Esophagus muscularis mucosa (tissue), 4 donors: ENCODE measurements around the gene FSHR.

Source experiments
- CTCF ChIP-seq, 3 experiments: fragments of 200-600 bp in 2 of 3; fragments of 450-650 bp in 1 of 3; sonication (generic) in 2 of 3; IDR thresholded peaks; one replicate each; pipeline ENCODE4 v1.5.1; 2017 to 2019; ENCODE audit warnings: antibody characterized with exemption in 3 of 3, mild to moderate bottlenecking in 2 of 3, moderate library complexity in 1 of 3
- EP300 ChIP-seq: sonication (generic); formaldehyde crosslinking; IDR thresholded peaks from one replicate; pipeline ENCODE4 v1.6.1; 2017; ENCODE audit warnings: antibody characterized with exemption
- POLR2A ChIP-seq: fragments of 450-650 bp; IDR thresholded peaks from one replicate; pipeline ENCODE4 v1.6.1; 2017; ENCODE audit warnings: antibody characterized with exemption, moderate library complexity, mild to moderate bottlenecking, low read depth
- POLR2AphosphoS5 ChIP-seq, 2 donors: sonication (generic); formaldehyde crosslinking; IDR thresholded peaks; one replicate each; pipeline ENCODE4 v1.6.1; 2017; ENCODE audit warnings: antibody characterized with exemption in 2 of 2

- TF ChIP-seq CTCF (IDR thresholded peaks at IDR 0.05): no peak
- TF ChIP-seq EP300: no peak
- no peak for TF ChIP-seq POLR2AphosphoS5 (IDR thresholded peaks at IDR 0.05)
- TF ChIP-seq POLR2A: no peak
Measured at GRCh38 chr2:49033394-49034185, 120.7 kb downstream of the FSHR start.
